Posterior cingulate gyrus (tissue), 11 donors: ENCODE results near the gene RUNX1.

Experiments used
- DNase-seq, 10 donors: peaks; one replicate each; pipeline versions ENCODE4 v3.0.0 to v3.0.0-alpha.2; 2020 to 2021; ENCODE audit warnings: mixed read lengths in 3 of 10
- intact Hi-C: fragments of 100-400 bp; cut with DNase I; formaldehyde crosslinking; loops from one replicate; pipeline ENCODE4 v1.15.1; 2023

Gene RUNX1

GRCh38 chr21:34911360-34911759, 137.7 kb downstream of the RUNX1 start:
- peak in 1 of 10 donors; percentile 53 for DNase-seq
- intact Hi-C loops, result no loop called here

DNA sequence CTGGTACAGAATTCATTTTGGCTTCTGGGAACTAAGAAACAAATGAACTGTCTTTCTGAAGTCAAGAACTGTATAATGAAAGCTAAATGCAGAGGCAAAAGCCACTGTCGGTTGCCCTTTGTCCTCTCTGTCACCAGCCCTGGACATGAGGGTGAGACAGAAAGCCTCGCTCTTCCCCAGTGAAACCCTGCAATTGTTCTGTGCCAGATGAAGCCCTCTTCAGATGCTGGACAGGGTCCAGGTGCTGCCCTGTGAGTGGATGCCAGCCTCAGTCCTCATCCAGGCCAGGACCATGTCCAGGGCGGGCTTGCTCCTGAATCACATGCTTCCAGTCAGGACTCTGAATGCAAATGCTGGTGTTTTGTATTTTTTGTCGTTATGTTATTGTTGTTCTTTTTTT, 138.7 kb downstream of the RUNX1 start:
- peak in 5 of 10 donors; percentile 47 to 90 (median 76) for DNase-seq
- intact Hi-C loops, result no loop called here

- intact Hi-C loops, result no loop called here
- DNase-seq, result peak in 1 of 10 donors; percentile 31
Observed at GRCh38 chr21:34909492-34910292, 139.4 kb downstream of the RUNX1 start.

GRCh38 chr21:34908419-34909055, 140.6 kb downstream of the RUNX1 start:
- DNase-seq, result peak in 1 of 10 donors; percentile 67

DNA sequence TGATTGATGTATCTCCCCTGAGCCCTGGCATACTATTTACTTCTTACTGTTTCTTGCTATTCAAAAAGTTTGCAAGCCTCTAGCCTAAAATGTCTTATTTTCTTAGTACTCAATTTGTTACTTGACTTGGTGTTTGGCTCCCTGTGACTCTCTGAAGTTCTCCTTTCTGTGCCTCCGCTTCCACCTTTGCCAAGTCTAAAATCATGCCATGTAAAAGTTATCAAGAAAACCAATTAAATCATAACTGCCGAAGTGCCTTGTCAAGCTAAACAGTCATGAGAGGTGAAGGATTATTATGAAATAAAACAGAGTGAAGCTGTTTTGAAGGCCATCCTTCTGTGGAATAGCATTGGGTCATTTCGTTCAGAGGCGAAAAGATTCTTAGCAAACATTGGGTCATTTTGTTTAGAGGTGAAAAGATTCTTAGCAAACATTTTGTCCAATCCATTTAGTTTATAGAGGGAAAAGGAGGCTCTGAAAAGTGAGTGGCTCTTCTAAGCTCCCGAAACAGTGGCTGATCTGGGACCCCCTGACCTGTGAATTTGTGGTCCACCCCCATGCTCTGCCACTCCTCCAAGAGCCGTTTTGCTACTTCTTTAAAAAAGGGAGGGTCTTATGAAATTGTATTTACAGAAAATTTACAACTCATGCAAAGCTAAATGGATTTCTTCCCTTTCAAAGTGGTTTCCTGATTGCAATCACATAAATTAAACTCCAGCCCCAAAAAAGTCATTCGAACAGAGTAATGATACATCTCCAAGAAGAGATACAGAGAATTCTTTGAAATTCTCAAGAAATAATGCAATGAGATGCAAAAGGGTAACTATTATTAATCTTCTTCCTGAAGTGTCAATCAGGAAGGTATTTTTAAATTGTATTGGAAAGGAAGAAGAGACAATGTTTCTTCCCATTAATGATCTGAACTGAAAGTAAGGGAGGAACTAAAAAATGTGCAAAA, 141.4 kb downstream of the RUNX1 start:
- DNase-seq, result no peak
- intact Hi-C loops, result no loop called here

More at GRCh38 chr21:34908419-34909055, 140.6 kb downstream of the RUNX1 start:
- intact Hi-C loops, result no loop called here

GRCh38 chr21:34906401-34906800, 142.7 kb downstream of the RUNX1 start:
- intact Hi-C loops, result no loop called here
- DNase-seq, result no peak

- intact Hi-C loops, result no loop called here
- no peak for DNase-seq
Observed at GRCh38 chr21:34905218-34905537, 143.9 kb downstream of the RUNX1 start.

GRCh38 chr21:34904526-34905217, 144.4 kb downstream of the RUNX1 start:
- intact Hi-C loops, result no loop called here
- DNase-seq, result peak in 1 of 10 donors; percentile 26

DNA sequence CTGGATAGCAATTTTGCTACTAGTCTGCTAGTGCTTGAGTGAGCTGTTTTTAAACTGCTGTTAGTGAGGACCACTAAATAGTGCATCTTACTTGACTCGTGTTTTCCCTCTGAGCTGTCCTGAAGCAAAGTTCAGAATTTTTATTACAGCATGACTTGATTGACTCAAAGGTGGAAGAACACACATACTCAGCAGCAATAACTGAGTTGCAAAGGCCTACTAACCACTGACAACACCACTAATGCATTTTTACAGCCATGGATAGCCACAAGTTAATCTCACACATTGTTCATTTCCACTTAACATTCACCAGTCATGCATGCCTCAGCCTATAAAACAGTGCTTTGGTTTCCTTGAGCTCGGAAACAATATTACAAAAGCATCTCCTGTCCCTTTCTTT, 148.7 kb downstream of the RUNX1 start:
- DNase-seq, result no peak
- intact Hi-C loops, result no loop called here

DNA sequence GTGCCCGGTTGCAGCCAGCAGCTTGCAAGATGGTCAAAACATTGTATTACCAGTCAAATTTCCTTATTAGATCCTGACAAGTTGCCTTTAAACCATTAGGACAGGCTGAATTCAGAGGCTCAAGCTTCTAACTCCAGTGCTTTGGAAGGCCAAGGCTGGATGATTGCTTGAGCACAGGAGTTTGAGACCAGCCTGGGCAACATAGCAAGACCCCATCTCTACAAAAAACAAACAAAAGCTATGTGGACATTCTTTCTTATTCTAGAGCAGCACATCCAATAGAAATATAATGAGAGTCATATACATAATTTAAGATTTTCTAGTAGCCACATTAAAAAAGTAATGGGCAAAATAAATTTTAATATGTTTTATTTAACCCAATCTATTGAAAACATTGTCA, 149.3 kb downstream of the RUNX1 start:
- intact Hi-C loops, result loop anchor here (10.0 kb wide), 1 partner anchor 945 kb away; no protein-coding TSS in a partner anchor
- no peak for DNase-seq

DNA sequence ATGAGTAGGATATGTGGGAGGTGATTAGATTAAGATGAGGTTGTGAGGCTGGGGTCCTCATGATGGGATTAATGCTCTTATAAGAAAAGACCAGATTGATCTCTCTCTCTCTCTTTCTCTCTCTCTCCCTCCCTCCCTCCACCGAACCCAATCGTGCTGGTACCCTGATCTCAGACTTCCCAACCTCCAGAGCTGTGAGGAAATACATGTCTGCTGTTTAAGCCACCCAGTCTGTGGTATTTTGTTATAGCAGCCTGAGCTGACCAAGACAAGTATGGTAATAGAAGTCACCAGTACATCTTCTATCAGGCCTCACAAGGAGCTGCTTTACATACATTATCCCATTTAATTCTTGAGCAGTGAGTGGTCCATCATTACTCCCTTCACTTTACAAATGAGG, 149.8 kb downstream of the RUNX1 start:
- intact Hi-C loops, result loop anchor here (10.0 kb wide), 1 partner anchor 945 kb away; no protein-coding TSS in a partner anchor
- DNase-seq, result no peak

DNA sequence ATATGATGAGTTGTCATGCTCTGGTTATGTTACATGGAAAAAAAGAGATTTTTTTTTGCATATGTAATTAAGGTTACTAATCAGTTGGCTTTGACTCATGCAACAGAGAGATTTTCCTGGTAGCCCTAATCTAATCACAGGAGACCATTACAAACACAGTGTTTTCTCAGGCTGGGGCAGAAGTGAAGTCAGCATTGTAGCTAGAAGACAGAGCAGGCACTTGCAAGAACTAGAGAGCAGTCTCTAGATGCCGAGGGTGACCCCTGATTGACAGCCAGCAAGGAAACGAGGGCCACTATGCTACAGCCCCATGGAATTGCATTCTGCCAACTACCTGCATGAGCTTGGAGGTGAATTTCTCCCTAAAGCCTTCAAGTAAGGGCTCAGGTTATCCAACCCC, 151.3 kb downstream of the RUNX1 start:
- DNase-seq, result no peak
- intact Hi-C loops, result loop anchor here (10.0 kb wide), 1 partner anchor 947 kb away; no protein-coding TSS in a partner anchor

DNA sequence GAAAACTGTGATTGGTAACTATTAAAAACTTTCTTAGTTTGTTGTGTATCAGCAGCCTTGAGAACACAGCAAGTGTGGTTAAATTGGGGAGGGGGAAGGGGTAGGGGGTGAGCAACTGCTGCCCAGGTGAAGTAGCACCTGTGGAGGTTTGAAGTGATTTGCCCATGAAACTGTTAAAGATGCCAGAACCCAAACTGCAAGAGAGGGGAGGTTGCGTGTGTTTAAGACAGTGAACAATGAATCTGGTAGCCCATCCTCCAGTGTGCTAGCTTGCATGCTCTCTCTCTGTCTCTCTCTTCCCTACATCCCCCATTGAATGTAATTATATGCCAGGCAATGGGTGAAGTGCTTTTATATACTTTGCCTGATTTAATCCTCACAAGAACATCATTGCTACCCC, 154.7 kb downstream of the RUNX1 start:
- intact Hi-C loops, result loop anchor here (10.0 kb wide), 1 partner anchor 950 kb away; no protein-coding TSS in a partner anchor
- no peak for DNase-seq

DNA sequence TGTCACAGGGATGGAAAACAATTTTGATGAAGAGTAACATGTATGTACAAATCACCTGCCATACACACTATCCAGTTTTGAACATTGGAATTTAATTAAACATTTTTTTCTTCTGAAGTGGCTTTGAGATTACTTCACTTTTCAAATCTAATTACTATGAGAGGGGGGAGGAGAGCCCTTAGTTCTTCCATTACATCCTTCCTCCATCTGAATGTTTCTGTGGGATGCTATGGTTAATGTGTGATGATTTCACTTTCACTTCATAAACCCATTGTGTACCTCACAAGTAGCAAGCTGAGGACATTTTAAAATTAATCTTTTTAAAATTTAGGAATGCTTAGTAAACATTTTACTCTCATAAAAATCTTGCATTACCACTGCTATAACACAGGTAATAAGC, 156.9 kb downstream of the RUNX1 start:
- intact Hi-C loops, result loop anchor here (10.0 kb wide), 1 partner anchor 953 kb away; no protein-coding TSS in a partner anchor
- no peak for DNase-seq

DNA sequence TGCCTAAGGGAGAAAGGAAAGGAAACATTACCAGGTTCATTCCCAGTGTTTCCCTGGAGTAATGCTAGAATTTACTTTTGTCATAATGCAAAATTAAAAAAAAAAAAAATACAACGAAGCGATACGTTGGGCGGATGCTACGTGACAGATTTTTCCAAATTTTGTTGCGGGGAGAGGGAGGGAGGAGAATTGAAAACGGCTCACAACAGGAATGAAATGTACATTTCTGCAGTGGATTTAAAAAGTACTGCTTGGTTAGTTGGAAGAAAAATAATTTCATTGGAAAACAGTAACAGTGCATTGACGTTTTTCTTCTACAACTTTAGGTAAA, 157.5 kb downstream of the RUNX1 start:
- intact Hi-C loops, result loop anchor here (10.0 kb wide), 1 partner anchor 953 kb away; no protein-coding TSS in a partner anchor
- no peak for DNase-seq

DNA sequence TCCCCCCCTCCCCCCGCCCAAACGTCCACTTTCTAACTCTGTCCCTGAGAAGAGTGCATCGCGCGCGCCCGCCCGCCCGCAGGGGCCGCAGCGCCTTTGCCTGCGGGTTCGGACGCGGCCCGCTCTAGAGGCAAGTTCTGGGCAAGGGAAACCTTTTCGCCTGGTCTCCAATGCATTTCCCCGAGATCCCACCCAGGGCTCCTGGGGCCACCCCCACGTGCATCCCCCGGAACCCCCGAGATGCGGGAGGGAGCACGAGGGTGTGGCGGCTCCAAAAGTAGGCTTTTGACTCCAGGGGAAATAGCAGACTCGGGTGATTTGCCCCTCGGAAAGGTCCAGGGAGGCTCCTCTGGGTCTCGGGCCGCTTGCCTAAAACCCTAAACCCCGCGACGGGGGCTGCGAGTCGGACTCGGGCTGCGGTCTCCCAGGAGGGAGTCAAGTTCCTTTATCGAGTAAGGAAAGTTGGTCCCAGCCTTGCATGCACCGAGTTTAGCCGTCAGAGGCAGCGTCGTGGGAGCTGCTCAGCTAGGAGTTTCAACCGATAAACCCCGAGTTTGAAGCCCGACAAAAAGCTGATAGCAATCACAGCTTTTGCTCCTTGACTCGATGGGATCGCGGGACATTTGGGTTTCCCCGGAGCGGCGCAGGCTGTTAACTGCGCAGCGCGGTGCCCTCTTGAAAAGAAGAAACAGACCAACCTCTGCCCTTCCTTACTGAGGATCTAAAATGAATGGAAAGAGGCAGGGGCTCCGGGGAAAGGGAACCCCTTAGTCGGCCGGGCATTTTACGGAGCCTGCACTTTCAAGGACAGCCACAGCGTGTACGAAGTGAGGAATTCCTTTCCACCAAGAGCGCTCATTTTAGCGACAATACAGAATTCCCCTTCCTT, 158.1 kb downstream of the RUNX1 start:
- intact Hi-C loops, result loop anchor here (10.0 kb wide), 1 partner anchor 954 kb away; no protein-coding TSS in a partner anchor
- no peak for DNase-seq

GRCh38 chr21:34890470-34890723, 158.7 kb downstream of the RUNX1 start:
- intact Hi-C loops, result loop anchor here (10.0 kb wide), 1 partner anchor 954 kb away; no protein-coding TSS in a partner anchor

GRCh38 chr21:34889676-34890469, 159.2 kb downstream of the RUNX1 start:
- intact Hi-C loops, result loop anchor here (5.0 to 10.0 kb wide), 3 partner anchors 512 to 1045 kb away; no protein-coding TSS in a partner anchor
- peak in 5 of 10 donors; percentile 34 to 91 (median 73) for DNase-seq

More at GRCh38 chr21:34890470-34890723, 158.7 kb downstream of the RUNX1 start:
- DNase-seq, result peak in 1 of 10 donors; percentile 82
